DMS 273 treated with DMSO at 0.1 percent for 48 hours (cell line): ENCODE data around the gene TRIM2.
A peak's percentile ranks its signal among the peaks of the same experiment; 100 is the strongest.

Experiments
- DNase-seq: peaks from one replicate; lab custom pipeline; 2025; lab: John Stamatoyannopoulos, UW

TRIM2 gene

DNA sequence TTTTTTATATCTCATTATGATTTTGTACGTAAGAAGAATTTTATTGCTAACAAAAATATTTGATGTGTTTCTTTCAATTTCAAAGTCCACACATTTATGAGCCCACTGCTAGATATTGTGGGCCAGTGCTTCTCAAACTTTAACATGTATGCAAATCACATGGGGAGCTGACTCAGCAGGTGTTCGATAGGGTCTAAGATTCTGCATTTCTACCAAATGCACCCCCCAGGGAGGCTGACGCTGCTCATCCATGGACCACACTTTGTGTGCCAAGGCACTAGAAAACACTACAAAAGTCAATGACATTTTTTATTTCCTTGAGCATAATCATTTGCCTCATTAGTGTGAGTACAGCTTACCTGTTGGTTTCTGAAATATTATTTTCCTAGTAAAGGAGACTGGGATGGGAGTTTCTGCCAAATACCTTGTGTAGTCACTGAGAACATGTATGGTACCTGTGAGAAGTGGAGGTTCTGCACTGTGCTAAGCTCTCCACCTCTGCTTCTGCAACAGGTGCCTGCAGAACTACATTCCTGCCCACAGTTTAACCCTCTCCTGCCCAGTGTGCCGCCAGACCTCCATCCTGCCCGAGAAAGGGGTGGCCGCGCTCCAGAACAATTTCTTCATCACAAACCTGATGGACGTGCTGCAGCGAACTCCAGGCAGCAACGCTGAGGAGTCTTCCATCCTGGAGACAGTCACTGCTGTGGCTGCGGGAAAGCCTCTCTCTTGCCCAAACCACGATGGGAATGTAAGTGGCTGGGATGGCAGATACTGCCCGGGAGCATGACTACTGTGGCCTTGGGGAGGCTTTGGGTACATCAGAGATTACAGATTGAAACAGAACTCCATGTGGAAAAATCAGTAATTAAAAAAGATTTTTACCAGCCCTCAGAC lies 71.4 kb downstream of the TRIM2 start:
- DNase-seq: no peak

DNA sequence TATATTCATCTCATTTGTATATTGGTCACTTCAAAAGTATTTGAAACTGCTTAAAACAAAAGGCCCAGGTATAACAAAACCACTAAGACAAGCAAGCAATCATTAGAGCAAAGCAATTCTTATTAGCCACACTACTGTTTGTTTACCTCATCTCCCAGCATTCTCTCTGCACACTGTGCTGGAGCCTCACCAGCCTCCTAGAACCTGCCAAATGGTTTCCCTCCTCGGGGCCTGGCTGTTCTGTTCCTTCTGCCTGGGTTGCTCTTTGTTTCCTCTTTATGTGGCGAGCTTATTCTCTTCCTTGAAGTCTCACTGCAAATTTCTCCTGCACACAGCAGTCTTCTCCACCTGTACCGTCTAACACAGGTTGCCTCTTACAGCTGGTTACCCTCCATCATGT lies 72.7 kb downstream of the TRIM2 start:
- DNase-seq: no peak

DNA sequence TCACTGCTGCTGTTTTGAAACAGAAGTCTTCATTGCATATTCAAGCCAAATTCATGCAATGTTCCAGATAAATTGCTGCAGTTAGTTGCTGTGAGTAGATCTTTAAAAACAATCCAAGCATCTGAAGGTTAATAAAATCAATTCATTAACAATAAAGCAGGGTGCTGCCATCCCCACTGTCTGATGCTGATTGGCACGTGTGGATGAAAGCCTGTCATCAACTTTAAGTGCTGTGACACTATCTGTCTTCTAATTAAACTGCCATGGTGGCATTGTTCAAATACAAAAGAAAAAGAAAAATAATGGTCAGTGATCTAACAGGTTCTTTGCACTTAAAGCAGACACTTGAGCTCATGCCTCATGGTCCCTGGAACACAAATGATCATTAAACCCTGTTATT lies 77.2 kb downstream of the TRIM2 start:
- no peak for DNase-seq

DNA sequence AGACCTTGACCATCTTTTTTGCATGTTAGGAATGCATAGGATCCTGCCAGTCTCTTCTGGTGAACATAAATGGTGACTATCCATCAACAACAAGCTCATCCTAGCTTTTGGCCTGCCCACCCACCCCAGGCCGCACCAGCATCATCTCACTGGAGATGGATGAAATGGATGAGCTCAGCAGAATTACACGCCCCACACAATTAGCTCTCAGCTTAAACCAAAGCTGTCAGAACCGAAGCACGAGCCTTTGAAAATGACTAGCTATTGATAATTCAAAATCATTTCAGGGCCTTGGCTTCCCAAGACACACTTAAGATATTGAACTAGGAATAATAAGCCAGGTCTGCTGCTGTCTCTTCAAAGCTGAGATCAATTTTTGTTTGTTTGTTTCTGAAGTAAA lies 77.8 kb downstream of the TRIM2 start:
- DNase-seq: no peak

DNA sequence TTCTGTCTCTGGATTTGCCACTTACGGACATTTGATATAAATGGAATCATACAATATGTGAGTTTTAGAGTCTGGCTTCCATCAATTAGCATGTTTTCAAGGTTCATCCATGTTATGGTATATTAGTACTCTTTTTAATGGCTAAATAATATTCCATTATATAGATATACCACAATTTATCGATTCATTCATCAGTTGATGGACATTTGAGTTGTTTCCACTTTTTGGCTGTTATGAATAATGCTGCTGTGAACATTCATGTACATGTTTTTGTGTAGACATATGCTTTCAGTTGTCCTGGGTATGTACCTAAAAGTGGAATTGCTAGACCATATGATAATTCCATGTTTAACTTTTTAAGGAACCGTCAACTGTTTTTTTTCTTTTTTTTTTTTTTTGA lies 79.0 kb downstream of the TRIM2 start:
- DNase-seq: no peak

DNA sequence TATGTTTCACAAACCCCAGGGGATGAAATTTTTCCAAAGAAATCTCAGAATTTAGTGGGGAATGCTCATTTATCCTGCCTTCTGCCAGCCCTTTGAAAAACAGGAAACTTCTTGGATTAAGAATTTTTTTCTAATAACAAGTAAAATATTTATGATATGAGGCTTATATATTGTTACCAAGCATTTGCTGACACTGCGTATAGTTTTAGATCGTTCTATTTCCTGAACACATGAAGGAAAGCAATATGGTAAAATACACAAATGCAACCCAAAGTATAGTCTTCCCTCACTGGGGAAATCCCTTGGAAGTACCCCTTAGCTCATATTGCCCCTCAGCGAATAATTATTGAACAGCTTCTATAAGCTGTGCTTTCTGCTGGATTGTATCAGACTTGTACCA lies 85.9 kb downstream of the TRIM2 start:
- DNase-seq: no peak

DNA sequence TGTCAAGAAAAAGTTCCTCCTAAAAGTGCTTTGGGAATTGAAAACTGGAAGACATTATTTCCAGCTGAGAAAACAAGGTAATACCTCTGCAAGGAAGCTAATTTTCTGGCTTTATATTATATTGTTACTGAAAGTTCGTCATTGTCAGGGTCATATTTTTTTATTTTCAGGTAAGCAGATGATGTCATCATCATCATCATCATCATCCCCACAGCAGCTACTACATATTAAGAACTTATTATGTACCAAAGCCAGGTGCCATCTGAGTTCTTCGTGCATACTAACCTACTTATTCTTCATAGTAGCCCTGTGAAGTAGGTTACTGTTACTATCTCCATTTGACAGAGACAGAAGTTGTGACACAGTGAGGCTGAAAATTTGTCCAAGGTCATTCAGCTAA lies 87.3 kb downstream of the TRIM2 start:
- DNase-seq: no peak

DNA sequence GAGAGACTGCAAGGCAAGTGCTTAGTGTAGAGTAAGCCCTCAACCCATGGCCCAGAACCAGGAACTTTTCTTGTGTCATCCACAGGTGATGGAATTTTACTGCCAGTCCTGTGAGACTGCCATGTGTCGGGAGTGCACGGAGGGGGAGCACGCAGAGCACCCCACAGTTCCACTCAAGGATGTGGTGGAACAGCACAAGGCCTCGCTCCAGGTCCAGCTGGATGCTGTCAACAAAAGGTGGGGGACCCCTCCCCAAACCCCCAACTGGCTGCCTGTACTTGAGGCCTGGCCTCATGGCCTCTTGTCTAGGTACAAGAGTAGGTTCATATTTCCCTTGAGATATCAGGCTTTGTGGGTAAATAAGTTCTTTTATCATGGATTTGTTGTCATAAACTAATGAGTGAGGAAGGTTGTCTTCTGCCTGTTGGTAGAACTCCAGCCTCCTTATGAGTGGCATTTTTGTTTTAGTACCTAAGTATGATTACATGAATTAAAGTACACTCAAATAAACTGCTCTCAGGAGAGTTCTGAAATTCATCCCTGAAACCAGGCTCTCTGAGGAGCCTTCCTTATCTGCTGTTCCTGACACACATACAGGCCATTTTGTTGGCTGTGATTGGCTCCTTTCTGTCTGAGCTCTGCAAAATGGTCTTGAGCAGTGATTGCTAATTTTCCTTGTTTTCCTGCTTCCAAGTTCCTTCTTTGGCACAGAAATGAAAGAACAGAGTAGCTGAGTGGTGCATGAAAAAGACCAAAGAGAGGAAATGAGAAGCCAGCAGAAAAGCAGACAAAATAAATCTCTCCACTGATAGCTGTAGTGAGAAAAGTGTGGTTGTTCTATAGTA lies 88.9 kb downstream of the TRIM2 start:
- no peak for DNase-seq

DNA sequence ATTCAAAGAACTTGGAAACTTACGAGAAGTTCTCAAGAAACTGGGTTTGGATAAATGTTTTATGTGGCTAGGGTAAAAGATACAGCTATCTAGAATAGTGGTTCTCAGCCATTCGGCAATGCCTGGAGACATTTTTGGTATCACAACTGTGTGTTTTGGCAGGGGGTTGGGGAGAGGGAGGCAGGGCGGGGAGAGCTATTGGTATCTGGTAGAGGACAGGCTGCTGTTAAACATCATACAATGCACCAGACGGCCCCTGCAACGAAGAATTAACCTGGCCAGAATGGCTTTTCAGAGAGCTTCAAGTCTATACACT lies 89.5 kb downstream of the TRIM2 start:
- DNase-seq: no peak

DNA sequence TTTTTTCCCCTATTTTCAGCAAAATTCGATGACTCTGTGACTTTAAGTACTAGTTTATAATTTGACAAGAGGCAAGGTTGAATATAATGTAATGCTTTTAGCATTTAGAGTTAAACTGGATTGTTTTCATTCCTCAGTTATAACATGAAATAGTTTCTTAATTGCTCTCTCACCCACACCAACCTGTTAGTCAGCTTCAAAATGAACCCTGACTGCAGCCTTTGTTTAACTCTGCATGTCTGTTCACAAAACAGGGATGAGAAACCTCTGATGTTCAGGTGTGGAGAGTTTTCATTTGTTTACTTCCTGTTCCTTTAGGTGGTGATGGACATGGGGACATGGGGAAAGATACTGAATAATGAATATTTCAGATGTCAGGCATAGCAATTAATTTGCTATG lies 90.4 kb downstream of the TRIM2 start:
- DNase-seq: no peak

DNA sequence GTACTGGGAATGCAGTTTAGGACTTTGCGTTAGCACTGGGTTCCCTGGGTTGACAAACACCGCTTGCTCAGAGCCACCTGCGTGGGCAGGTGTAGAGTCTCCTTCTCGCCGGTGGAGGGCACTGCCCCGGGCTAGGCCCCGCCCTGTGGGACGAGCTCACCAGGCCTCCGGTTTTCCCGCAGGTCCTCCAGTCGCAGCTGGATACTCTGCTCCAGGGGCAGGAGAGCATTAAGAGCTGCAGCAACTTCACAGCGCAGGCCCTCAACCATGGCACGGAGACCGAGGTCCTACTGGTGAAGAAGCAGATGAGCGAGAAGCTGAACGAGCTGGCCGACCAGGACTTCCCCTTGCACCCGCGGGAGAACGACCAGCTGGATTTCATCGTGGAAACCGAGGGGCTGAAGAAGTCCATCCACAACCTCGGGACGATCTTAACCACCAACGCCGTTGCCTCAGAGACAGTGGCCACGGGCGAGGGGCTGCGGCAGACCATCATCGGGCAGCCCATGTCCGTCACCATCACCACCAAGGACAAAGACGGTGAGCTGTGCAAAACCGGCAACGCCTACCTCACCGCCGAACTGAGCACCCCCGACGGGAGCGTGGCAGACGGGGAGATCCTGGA lies 91.0 kb downstream of the TRIM2 start:
- DNase-seq: no peak

DNA sequence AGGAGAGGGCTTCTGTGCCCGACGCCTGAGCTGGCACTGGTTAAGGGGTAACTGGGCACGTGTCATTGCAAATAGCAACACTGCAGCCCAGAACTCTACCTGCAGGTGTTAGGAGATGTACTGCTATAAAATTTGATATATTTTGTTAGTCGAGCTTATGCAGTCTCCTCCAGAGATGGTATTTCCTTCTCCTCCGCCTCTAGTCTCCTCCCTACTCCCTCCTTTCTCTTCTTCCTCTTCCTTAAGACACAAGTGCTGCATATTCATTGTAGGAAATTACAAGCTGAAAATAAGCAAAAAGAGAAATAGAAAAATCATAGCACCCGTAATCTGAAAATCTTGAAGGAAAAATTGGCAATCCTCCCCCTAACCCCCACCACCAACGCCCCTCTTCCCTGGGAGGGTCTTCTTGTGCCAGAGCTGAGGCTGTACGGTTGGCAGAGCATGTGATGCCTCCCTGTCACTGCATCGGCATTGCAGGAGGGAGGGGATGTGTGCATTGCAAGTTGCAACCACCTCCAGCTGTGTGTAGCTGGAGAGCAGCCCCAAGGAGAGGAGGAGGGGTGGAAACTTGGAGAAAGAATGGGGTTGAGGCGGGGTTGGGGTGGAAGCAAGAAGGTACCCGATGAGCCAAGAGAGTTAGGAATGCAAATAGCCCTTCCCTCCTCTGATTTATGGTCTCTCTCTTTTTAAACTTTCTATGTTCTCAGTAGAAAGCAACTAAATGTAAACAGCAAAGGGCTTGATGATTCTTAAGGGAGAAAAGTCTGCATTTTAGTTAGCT lies 92.0 kb downstream of the TRIM2 start:
- DNase-seq: no peak

DNA sequence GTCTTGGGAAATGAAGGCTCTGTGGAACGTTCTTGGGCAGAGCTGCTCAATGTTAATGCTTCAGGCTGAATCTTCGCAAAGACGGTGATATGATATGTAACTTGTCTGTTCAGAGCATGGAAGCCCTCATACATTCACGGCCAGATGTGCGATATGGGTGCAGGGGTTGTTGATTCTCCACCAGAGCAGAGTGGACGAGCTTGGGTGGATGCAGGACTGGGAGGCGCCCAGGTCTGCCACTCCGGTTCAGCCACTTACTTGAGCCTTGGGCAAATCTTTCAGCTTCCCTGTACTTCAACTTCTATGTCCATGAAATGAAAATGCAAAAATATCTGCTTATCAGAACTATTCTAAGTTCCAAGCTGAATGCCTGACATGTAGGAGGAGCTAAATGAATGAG lies 92.9 kb downstream of the TRIM2 start:
- no peak for DNase-seq

DNA sequence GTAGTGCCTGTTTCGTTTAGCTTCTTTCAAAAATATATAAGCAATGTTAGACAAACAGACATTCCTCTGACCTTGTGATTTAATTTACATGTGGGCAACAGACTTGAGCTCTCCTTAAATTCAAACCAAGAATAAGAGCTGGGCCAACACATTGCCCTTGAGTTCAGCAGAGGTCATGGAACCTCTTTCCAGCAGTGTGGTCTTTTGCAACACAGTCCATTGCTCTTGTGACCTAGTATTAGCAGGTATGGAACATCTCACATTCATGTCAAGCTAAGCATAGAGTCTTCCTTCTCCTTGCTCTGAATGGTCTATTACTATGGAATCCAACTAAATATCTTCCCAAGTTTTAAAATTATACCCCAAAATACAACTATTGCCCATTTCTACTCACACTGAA lies 106.5 kb downstream of the TRIM2 start:
- no peak for DNase-seq

DNA sequence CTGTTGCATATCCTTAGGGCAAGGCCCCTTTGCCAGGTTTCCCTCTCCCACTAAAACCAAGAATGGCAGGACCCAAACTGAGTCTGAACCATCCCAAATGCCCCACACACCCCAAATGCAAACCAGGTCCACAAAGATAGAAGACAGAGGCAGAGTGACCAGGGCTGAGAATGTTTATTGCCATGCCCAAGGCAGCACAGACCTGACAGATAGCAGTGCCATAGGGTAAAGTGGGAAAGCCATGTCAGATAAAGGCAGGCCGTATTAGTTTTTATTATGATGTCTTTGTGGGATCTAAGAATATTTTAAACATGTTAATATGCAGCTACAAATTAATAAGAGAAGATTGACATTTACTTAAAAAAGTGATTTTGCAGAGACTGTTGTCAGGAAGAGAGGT lies 110.7 kb downstream of the TRIM2 start:
- no peak for DNase-seq

DNA sequence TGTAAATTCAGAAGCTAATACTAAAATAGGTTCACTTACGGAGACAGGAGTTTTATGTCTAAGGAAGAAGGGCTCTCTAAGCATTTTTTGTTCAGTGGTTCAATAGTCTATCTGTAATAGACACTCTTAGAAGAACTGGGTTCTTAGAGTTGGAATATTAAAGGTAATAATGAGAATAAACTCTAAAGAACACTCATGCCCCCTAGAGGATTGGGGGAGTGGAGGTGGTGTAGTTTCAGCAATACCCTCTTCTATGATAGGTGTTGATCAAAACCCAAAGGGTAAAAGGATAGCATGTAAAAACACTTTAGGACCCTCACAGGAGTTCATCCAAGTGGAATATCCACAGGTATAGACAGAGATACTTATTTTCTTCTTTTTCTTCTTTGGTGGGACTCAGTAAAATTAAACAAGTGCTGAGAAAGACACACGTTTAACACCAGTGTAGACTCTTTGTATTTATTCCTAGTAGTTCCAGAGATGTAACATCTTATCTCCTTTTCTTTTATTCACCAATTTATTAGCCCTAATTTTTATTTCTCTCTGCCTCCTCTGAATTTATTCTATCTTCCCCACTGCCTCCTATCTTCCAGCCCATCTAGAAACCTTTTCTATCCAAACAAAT lies 114.6 kb downstream of the TRIM2 start:
- DNase-seq: peak; percentile 35

DNA sequence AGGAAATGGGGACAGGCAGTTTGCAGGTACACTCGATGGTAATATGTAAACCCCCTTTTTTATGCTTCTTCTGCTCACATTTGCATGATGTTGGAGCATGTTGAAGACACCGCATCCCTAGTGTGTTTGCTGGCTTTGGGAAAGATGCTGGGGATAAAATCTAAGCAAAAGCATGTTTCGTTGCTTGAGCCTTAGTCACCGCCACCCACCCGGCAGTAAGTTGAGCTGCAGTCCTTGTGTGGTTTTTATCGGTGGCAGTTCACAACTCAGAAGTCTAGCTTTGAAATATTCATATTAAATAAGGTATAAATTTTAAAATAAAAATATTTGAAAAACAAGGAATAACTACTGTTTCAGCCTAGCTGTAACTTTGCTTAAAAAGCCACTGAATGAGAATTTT lies 118.5 kb downstream of the TRIM2 start:
- no peak for DNase-seq

DNA sequence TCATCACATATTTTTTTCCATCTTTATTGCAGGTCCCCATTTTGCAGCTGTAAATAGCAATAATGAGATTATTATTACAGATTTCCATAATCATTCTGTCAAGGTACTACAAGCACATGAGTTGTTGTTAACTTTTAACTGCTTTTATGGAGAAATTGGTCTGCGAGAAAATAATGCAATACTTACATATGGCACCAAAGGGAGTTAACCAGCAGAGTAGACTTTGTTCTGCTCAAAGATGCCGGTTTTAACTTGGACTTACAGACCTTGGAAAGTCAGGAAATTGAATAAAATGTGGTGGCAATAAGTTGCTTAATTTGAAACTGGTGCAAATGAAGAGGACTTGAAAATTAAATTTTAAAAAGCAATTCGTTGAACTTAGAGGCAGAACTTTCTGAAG lies 119.8 kb downstream of the TRIM2 start:
- no peak for DNase-seq

DNA sequence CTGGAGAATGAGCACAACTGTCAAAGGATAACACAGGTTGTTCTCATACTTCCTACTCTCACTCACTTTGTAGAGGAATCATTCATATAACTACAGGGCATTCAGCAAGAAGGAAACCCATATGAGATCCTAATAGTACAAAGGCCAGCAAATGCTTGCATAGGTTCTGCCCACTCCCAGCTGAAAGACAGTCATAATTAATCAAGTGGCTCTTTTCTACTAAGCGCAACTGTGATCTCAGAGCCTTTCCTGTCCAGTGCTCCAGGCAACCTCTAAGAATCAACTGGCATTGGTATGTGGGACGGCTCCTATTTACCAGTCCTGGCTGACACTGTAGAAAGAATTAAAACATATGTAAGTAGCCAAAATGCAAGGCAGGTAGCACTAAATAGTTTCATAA lies 121.3 kb downstream of the TRIM2 start:
- DNase-seq: no peak

DNA sequence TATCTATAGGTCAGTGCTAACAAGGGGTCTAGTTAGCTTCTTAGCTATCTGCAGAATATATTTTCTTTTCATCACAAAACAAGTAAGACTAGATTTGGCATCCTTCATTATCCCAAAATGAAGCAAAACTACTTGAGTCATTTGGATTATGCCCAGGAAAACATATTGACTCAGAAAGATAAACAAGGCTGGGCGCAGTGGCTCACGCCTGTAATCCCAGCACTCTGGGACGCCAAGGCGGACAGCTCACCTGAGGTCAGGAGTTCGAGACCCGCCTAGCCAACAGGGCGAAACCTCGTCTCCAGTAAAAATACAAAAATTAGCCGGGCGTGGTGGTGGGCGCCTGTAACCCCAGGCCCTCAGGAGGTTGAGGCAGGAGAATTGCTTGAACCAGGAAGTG lies 122.3 kb downstream of the TRIM2 start:
- DNase-seq: no peak

DNA sequence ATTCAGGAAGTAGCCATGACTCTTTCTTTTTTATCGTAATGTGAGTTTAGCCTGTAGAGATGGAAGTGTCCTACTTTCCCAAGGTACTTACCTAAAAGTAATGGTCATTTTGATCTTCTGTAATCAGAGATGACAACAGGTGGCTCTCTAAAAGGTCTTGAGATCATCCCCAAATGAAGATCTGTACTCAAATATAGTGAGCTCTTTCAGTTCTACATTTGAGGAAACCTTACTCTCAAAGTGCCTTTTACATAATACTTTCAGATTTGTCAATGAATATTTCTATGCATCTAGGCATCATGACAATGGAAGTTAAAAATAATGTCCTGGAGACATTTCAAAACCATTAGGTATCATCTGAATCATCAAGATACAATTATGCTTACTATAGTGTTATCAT lies 123.0 kb downstream of the TRIM2 start:
- DNase-seq: no peak

DNA sequence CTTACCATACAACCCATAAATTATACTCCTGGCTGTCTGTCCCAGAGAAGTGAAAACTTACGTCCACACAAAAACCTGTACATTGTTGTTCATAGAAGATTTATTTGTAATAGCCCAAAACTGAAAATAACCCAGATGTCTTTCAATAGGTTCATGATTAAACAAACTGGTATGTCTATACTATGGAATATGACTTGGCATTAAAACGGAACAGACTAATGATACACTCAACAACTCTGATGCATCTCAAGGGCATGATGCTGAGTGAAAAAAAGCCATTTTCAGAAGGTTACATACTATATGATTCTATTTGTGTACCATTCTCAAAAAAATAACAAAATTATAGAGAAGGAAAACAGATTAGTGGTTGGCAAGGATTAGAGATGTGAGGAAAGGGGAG lies 128.7 kb downstream of the TRIM2 start:
- no peak for DNase-seq
